ENCODE measurements around the gene FHIP2A. TPM values are rescaled to one million over a fixed set of nuclear protein-coding genes. Genes with fewer than 3 reads are reported as not detected.

Gene FHIP2A
- total RNA-seq, 2 experiments from 2014 or later = 4.2 to 13.2 TPM

DNA sequence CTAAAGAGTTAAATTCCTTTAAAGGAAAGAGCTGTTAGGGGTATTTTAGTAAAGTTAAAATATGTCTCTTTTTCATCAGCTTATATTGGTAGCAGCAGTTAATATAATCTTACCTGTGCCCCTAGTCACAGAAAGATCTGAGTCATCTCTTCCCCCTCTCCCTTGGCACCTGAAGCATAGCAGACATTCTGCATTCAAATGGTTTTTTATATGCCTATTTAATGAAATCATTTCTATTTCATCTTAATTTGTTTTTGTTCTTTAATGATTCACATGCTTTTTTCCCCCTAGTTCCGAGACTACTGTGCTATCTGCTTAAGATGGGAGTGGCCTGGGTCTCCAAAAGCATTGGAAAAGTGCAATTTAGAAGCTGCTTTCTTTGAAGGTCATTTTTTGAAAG is 33.3 kb downstream of the FHIP2A start:
- POLR2A ChIA-PET = interaction anchor here (0.8 to 2.0 kb wide), 7 partner anchors 9 to 182 kb away, joined by 3 to 7 read pairs (median 4); no protein-coding TSS in a partner anchor
- H3K9me2 ChIP-seq (ENCODE audit: insufficient read depth, low read length) = no peaks in the 10 kb centered on the region

GRCh38 chr10:114855776-114856543 is 34.4 kb downstream of the FHIP2A start:
- ChIA-PET CTCF (ENCODE audit: unreplicated experiment) (no interaction called here), POLR2A (interaction anchor here (0.8 to 2.0 kb wide), 8 partner anchors 8 to 181 kb away, joined by 3 to 7 read pairs (median 4); no protein-coding TSS in a partner anchor)
- DNase-seq (ENCODE audit: low spot score) = no peak
- Histone ChIP-seq H3K4me1 (ENCODE audit: insufficient read depth, low read length, poor library complexity, severe bottlenecking) (no peaks in the 10 kb centered on the region), H3K4me3 (ENCODE audit: low read depth, low read length, poor library complexity, severe bottlenecking) (no peak overlapping the region), H2AFZ (ENCODE audit: low read length) (no peak overlapping the region), H4K20me1 (ENCODE audit: insufficient read depth, low read length) (no peaks in the 10 kb centered on the region), H3K9me2 (ENCODE audit: insufficient read depth, low read length) (no peaks in the 10 kb centered on the region), H3K4me2 (ENCODE audit: low read length) (no peak overlapping the region), H3K27ac (ENCODE audit: low read depth, low read length, poor library complexity, severe bottlenecking) (no peak overlapping the region), H3K79me2 (ENCODE audit: insufficient read depth, low read depth, low read length) (no peaks in the 10 kb centered on the region), H3K9me3 (ENCODE audit: low read length) (no peaks in the 10 kb centered on the region), H3K36me3 (ENCODE audit: insufficient read depth, low read length) (peaks cover 41% of the 10 kb centered on the region; the same call in 1 of the 2 replicates)
- intact Hi-C loops (cut with micrococcal nuclease; ENCODE audit: unreplicated experiment) = no loop called here
- BruUV-seq (replicated peaks) = no TSS peak
- TF ChIP-seq CTCF (conservative IDR thresholded peaks at IDR 0.05; ENCODE audit: low read length) = no peak
- no peak for TF ChIP-seq EZH2phosphoT487 (IDR thresholded peaks at IDR 0.05; ENCODE audit: borderline replicate concordance, low read depth, low read length)

More for the DNA sequence above, 33.3 kb downstream of the FHIP2A start:
- Histone ChIP-seq H3K9me3 (ENCODE audit: low read length) (no peaks in the 10 kb centered on the region; the same call in 1 of the 2 replicates), H3K79me2 (ENCODE audit: insufficient read depth, low read depth, low read length) (no peaks in the 10 kb centered on the region), H3K4me1 (ENCODE audit: insufficient read depth, low read length, poor library complexity, severe bottlenecking) (no peaks in the 10 kb centered on the region), H3K4me2 (ENCODE audit: low read length) (no peak overlapping the region), H2AFZ (ENCODE audit: low read length) (no peak overlapping the region), H3K4me3 (ENCODE audit: low read depth, low read length, poor library complexity, severe bottlenecking) (no peak overlapping the region), H3K36me3 (ENCODE audit: insufficient read depth, low read length) (peaks cover 49% of the 10 kb centered on the region), H4K20me1 (ENCODE audit: insufficient read depth, low read length) (no peaks in the 10 kb centered on the region), H3K27ac (ENCODE audit: low read depth, low read length, poor library complexity, severe bottlenecking) (no peak overlapping the region)
- BruUV-seq (replicated peaks) = no TSS peak
- intact Hi-C loops (cut with micrococcal nuclease; ENCODE audit: unreplicated experiment) = no loop called here
- TF ChIP-seq CTCF (conservative IDR thresholded peaks at IDR 0.05; ENCODE audit: low read length) (no peak), EZH2phosphoT487 (IDR thresholded peaks at IDR 0.05; ENCODE audit: borderline replicate concordance, low read depth, low read length) (no peak)
- CTCF ChIA-PET (ENCODE audit: unreplicated experiment) = no interaction called here
- DNase-seq (ENCODE audit: low spot score) = no peak

All from OCI-LY7 (cell line).